Astrocyte of the cerebellum (primary cell): ENCODE measurements around the gene SHBG.

Experiments
- DNase-seq: peaks from one replicate; pipeline ENCODE4 v3.0.0-alpha.2; 2011; ENCODE audit warnings: low read depth
- H3K4me3 ChIP-seq: 2 replicates; pipeline ENCODE4 v1.5.1; 2011; ENCODE audit warnings: mild to moderate bottlenecking, low read depth, low read length, moderate library complexity
- CTCF ChIP-seq: IDR thresholded peaks from 2 replicates; pipeline ENCODE4 v1.5.1; 2012; ENCODE audit warnings: low read length, low read depth, moderate library complexity, mild to moderate bottlenecking; ENCODE audit errors: missing control alignments
- in situ Hi-C: cut with HindIII; loops from 2 replicates; pipeline ENCODE4 v1.10.0; 2017; ENCODE audit warnings: low sequenced_read_pairs

Gene SHBG

GRCh38 chr17:7626307-7626706, 3.6 kb upstream of the SHBG start:
- no peak for TF ChIP-seq CTCF
- no peak for DNase-seq
- in situ Hi-C loops: no loop called here
- H3K4me3 ChIP-seq: peak overlapping the region; percentile 79

- in situ Hi-C loops: no loop called here
- peak overlapping the region; percentile 79 for H3K4me3 ChIP-seq
- DNase-seq: no peak
- no peak for TF ChIP-seq CTCF
Measured at GRCh38 chr17:7626956-7627249, 3.0 kb upstream of the SHBG start.

GRCh38 chr17:7627250-7628121, 2.4 kb upstream of the SHBG start, which contains the start of gene SAT2:
TSS of gene SAT2 (minus strand) at chr17:7627821. CDS start at chr17:7627635, 186 bp downstream.
- no peak for TF ChIP-seq CTCF
- peak; percentile 84 for DNase-seq
- in situ Hi-C loops: no loop called here
- H3K4me3 ChIP-seq: peak within 1 kb of the TSS; percentile 79

GRCh38 chr17:7631398-7632380, 1.8 kb downstream of the SHBG start:
- H3K4me3 ChIP-seq: no peak overlapping the region
- no peak for TF ChIP-seq CTCF
- DNase-seq: no peak
- in situ Hi-C loops: no loop called here

- peak; percentile 64 for TF ChIP-seq CTCF
- no peak overlapping the region for H3K4me3 ChIP-seq
- DNase-seq: no peak
- in situ Hi-C loops: no loop called here
Measured at GRCh38 chr17:7632492-7632894, 2.6 kb downstream of the SHBG start.

- no peak for DNase-seq
- in situ Hi-C loops: no loop called here
- no peak overlapping the region for H3K4me3 ChIP-seq
- no peak for TF ChIP-seq CTCF
Measured at GRCh38 chr17:7633093-7633492, 3.2 kb downstream of the SHBG start.
